RKO (cell line): Measurements from ENCODE around the gene TRAF1.
A peak's percentile ranks its signal among the peaks of the same experiment; 100 is the strongest.

Experiments
- DNase-seq: peaks from one replicate; pipeline ENCODE4 v3.0.0-alpha.2; 2016; ENCODE audit warnings: low spot score

The TRAF1 gene

DNA sequence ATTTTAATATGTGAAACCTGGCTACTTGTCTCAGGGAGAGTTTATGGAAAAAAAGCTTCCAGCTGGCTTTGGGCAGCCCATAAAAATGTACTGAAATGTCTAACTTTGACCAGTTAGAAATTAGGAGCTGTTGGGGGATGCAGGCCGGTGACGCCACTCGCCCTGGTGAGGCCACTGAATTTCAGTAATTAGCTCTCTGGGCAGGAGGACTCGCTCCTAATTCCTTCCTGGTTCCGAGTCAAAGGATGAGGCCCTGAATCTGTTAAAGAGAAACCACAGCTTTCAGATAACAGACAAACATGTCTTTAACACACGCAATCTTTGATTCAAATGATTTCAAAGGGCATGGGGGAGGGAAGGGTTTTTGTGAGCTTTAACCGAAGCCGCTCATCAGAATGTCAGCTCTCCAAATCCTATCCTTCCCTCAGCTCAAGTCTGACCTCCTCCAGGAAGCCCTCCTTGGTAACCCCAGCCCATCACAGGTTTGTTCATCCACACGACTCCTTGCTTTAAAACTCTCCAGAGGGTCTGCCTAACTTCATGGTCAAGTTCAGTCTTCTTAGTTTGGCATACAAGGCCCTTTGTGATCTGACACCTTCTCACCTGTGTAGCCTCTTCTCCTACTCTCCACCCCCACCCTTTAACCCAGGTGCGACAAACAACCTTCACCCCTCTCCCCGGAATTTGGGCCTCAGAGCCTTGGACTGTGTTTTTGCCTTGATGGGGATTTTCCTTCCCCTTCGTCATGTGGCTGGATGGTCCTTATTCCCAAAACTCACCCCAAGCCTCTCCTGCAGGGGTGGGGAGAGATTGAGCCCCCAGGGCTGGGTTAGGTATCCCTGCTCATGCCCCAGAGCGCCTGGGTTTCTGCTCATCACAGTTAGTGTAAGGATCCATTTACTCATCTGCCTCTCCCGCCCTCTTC is 36.0 kb downstream of the TRAF1 start:
- no peak for DNase-seq

DNA sequence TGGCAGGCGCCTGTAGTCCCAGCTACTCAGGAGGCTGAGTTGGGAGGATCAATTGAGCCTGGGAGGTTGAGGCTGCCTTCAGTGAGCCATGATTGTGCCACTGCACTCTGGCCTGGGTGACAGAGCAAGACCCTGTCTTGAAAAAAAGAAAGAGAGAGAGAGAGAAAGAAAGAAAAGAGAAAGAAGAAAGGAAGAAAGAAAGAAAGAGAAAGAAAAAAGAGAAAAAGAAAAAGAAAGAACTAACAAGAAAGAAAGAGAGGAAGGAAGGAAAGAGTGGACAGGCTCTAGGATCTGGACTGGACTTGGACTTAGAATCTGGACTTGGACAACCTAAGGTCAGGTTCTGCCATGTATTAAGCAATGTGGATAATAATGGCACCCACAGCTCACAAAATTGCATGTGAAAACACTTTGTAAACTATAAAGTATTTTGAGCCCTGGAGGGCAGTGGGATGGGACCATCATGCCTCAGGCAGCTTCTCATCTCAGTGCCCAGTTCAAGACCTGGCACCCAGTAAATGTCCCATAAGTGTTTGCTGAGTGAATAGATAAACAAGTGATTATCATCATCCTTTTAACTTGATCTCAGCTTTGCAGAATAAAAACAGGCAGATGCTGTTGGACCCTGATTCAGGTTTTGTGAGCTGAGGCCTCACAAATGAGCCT is 36.9 kb downstream of the TRAF1 start:
- DNase-seq, result no peak

DNA sequence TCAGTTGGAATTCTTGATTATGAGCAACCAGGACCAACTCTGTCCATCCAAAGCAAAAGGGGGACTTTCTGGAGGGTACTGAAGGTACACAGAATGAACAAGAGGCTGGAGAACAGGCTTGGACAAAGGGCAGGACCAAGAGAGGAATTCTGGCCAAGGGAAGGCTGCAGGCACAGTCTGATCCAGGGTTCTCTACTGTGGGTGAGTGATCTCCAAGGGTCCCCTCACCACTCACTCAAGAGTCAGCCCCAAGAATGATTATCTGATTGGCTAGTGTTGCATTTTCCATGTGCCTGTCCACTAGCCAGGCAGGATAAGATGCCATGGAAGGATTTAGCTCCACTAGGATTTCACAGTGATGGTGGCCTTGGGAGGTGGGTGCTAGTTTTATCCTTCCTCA is 38.0 kb downstream of the TRAF1 start:
- no peak for DNase-seq

DNA sequence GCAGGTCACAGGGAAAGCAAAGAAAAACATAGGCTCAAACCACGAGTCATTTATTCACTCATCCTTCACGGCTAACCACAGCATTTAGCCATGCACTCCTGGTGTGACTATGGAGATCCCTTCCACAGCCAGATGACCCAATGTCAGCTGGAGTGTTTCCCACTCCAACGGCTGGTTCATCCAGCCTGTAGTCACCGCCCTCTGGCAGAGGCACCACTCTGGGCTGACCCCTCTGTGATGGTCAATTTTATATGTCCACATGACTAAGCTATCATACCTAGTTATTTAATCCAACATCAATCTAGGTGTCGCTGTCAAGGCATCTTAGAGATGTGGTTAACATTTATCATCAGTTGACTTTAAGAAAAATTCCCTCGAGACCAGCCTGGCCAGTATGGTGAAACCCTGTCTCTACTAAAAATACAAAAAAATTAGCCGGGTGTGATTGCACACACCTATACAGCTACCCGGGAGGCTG is 40.1 kb downstream of the TRAF1 start:
- no peak for DNase-seq

DNA sequence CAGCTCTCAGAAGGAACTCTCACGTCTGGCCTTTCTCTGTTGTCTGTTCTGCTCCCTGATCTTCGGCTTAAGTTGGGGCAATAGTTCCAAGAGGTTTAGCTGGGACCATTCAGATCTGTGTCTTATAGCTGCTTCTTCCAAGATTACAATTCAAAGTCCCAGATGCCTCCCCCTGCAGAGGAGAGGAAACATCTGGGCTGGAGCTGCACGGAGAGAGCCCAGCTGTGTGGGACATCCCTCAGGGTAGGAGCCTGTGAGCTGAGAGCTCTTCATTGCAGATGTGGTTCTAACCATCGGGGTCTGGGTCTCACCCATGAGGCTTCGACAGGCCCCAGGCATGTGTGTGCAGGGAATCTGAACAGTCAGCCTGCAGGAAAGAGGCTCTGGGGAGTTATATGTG is 40.6 kb downstream of the TRAF1 start:
- no peak for DNase-seq

DNA sequence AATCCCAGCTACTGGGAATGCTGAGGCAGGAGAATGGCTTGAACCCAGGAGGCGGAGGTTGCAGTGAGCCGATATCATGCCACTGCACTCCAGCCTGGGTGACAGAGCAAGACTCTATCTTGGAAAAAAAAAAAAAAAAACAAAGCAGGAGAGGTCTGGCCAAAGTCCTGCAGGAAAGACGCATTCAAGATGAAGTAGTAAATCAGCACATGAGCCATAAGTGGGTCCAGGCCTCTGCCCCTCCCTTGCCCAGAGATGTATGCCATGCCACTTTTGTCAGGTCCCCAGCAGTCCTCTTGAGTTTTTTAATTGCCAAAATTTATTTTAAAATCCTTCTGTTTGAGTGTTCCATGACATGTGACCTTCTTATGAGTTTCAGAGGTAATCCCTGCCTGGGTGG is 41.1 kb downstream of the TRAF1 start:
- DNase-seq, result no peak

DNA sequence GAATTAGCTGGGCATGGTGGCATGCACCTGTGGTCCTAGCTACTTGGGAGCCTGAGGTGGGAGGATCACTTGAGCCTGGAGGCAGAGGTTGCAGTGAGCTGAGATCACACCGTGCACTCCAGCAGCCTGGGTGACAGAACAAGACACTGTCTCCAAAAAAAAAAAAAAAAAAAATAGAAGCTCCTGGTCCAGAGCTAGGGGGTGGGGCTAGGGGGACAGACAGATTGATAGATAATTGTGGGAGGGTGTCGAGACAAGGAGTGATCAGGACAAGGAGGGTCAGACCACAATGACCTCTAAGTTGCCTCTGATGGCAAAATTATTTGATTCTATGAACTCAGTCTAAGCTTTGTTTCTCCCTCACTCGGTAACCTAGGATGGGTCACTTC is 43.0 kb downstream of the TRAF1 start:
- DNase-seq, result no peak

DNA sequence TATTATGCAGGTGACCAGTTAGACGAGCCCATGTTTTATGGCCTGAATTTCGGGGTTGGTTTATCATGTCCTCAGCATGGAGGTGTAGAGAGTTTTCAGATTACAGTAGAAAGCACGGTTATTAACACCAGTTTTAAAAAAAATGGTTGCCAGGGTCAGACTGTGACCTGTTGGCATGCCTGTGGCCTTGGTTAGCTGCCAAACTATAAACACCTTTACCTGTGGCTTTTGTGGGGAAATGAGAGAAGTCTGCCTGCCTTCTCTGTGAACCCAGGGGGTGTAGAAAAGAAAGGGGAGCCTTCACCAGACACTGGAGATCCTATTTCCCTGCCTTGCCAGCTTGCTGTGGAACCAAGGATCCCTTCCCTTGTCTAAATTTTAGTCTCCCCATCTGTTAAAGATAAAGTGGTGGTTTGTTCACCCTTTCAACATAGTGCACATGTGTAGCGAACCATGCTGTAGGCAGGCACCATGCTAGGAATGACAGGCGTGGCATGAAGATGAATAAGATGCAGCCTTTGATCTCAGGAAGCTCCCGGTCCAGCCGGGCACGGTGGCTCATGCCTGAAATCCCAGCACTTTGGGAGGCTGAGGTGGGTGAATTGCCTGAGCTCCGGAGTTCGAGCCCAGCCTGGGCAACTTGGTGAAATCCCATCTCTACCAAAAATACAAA is 43.5 kb downstream of the TRAF1 start:
- no peak for DNase-seq

DNA sequence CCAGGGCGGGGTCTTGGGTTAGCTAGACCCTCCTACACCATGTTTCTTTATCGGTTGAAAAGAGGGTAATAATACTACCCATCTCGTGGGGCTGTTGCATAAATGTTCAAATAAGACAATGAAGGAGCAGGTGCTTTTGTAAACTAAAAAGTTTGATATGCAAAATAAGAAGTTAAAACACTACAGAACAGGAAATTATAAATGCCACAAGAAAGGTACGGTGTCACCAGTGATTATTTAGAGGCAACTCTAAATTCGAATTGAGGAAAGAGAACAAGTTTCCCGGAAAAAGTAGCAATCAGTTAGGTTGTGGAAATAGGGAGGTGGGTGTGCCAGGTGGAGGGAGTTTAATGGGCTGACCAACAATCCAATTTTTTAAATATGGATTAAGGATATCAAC is 47.1 kb downstream of the TRAF1 start:
- DNase-seq, result no peak

DNA sequence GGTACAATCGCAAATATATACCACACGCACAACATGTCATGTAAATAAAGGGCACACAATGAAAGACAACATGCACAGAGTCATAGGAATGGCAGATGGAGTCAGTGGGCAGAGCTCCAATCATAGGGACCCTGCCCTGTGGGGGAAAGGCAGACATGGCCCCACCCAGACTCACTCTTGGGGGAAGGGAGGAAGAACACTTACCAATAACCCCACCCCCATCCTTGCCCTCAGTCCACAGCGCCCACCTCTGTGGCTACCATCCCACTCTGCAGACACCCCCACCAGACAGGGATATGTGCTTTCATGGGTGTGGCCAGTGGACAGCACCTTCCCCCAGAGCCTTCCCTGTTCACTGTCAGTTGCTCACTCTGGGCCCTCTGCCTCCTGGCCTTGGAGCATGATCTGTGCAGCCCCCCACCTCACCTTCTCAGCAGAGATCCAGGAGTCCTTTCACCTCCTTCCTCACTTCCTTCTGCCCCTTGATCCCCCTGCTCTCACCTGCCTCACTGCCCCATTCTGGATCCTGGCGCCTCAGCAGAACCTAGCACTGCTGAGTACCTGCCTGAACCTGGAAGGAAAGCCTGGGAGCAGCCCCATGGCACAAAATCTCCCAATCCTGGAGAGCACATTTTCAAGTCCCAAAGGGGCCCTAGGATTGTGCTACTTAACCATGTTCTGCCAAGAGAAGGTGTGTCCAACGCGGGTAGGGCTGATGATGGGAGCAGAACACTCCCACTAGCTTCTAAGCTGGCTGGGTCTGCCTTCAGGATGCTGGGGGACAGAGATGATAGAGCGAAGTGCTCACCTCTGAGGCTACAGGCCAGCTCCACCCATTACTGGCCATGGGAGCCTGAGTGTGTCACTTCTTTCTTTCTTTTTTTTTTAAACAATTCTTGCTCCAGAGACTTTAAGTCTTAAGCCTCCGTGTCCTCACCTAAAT is 48.1 kb downstream of the TRAF1 start:
- no peak for DNase-seq

DNA sequence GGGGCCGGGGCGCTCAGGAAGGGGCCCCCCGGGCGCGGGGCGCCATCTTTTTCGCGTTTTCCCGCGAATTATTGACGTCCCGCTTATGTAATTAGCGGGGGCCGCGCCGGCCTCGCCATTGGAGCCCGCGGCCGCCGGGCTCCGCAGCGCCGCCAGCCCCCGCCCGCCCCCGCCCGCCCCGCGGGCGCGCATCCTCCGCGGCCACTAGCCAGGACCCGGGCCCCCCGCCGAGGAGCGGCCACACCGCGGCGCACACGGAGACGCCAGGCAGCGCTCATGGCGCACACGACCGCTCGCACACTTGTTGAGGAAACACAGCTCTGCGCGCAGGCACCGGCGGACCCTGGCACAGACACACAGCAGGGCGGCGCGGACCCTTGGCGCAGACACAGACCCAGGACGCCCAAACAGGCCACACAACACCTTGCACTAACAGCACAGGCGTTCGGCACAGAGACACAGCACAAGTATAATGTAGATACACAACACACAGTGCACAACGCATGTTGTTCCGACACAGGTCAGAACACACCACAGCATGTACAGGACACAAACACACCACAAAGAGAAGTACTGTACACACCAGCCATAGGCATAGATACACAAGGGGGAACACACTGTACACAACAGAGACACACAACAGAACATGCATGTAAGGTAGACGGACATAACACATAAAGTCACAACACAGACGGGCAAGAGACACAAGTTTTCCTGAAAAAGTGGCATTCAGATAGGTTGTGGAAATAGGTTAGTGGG is 49.1 kb downstream of the TRAF1 start:
- peak; percentile 81 for DNase-seq

DNA sequence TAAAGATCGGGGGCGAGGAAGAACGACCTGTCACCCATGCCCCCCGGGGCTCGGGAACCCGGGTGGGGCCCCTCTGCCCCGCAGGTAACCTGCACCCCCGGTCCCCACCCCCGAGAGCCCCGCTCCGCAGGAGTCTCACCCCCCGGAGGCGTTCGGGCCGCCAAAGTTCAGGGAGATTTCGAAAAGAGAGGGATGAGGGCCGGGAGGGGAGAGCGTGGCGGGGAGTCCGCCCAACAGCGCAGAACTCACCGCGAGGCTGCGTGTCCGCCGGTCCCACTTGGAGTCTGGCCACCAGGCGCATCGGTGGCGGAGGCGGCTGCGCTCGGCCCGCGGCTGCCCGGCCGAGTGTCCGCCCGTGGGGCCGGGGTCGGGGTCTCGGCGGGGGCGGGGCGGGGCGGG is 49.8 kb downstream of the TRAF1 start, which contains the start of gene PHF19:
Gene PHF19, minus strand, starts transcription at position 347 of the 399 bp plus-strand sequence. CDS start 2,447 bp downstream, outside the sequence.
- DNase-seq, result peak; percentile 68

DNA sequence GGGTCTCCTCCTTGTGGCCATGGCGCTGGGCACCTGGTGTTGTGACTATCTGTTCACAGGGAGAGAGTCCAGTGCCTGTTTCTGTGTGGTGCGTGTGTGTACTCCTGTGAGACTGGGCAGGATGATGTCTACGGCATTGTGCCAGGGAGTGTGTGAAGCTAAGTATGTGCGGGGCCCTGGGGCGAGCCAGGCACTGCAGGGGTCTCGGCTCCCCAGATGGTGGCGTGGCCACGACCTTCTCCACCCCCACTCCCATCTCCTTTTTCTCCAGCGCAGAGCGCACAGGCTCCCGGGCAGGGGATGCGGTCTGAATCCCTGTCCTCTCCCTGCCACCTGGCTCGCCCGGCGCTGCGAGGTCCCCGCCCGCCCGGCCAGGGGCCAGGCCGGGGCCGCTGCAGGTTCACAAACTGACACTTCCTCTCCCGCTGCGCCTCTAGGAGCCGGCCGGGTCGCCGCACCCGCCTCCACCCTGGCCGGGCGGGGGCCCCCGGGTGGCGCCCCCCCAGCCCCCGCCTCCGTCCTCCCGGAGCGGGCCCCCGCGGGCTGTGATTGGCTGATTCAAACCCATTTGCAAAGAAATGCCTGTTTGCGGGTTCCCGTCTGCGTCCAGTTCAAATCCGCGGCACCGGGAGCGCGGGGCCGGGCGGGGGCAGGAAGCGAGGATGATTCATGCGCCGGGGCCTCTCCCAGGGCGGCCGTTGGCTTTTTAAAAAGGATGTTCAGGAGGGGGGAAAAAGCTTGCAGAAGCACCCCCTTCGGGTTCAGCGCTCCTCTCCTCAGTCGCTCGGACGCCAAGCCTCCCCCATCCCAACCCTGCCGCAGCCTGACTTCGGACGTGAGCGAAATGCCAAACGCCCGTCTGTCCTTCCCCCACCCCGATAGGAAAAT is 50.4 kb downstream of the TRAF1 start:
- peak; percentile 98 for DNase-seq

DNA sequence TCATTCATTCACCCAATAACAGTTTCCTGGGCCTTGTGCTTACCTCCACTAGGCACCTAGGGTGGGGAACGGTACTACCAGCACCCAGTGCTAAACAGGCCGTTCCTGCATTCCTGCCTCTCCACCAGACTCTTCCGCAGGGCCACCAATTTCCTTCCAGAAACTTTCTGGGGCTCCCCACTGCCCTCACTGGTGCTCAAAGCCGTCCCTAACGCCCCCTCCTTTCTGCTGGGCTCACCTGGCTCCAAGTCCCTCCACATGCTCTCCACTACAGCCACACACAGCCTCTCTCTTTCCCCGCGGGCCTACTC is 51.0 kb downstream of the TRAF1 start:
- no peak for DNase-seq

DNA sequence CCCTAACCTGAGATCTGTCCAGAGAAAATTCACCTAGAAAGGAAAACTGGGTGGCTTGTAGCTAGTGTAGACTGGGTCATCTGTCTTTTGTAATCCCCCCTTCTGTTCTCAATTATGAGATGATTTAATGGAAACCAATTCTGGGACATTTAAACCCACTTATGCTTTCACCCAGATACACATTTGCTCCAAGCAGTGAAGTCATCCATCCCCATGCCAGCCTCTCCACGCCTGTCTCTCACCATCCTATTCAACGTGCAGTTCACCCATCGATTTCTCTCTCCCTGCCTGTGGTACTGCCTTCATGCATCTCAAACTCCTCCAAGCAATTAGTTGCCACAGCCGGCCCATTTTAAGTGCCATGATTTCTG is 51.4 kb downstream of the TRAF1 start:
- DNase-seq, result no peak

DNA sequence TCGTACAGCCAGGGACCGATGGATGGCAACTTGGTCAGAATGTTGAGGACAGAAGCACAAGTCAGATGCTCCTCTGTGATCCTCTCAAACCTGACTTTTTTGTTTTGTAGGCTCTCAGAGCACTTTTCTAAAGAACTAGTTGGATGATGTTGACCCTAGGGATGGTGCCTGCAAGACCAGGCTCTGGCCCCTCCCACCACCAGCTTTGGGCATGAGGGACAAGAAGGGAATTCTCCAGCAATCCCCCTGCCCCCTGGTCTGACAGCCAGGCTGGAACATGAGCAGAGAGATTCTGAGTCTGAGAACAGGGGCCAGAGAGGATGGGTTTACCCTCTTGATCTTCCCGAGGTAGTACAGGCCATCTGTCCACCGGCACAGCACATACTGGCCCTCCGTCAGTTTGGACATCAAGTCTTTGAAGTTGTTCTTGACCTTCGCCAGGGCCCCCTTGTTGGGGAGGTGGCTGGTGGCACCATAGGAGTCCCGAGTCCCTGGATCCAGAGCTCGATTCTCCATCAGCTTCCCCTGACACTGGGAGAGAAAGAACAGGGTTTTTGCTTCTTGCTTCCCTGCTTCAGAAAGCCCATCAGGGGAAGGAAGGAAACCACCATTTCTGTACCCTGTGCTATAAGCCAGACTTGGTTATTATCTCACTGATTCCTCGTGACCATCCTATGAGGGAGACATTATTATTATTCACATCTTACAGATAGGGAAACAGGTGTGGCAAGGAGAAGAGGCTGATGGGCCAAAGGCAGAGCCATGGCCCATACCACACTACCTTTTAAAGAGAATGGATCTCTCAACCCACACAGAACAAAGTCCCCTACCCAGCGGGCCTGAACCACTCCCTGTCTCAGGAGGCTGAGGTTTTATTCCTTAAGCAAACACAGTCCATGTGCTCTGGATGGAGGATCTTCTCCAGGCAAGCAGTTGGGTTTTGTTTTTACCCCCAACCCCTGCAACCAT is 52.1 kb downstream of the TRAF1 start:
- DNase-seq, result no peak

DNA sequence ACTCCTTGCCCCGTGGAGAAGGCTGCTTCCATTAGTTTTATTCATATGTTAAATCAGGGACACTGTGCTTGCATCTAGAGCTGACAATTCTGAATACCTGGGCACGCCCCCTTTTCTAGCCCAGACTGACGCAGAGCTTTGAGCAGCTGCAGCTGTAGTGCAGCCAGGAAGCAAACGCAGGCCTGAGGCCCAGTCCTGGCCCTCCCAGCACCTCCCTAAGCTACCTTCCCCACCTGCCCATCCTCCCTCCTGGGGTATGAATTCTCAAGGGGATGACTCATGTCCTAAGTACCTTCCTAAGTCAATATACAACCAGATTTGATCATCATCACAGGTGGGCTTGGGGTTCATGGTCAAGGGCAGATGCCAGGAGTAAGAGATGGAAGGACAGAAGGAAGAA is 53.1 kb downstream of the TRAF1 start:
- DNase-seq, result no peak

DNA sequence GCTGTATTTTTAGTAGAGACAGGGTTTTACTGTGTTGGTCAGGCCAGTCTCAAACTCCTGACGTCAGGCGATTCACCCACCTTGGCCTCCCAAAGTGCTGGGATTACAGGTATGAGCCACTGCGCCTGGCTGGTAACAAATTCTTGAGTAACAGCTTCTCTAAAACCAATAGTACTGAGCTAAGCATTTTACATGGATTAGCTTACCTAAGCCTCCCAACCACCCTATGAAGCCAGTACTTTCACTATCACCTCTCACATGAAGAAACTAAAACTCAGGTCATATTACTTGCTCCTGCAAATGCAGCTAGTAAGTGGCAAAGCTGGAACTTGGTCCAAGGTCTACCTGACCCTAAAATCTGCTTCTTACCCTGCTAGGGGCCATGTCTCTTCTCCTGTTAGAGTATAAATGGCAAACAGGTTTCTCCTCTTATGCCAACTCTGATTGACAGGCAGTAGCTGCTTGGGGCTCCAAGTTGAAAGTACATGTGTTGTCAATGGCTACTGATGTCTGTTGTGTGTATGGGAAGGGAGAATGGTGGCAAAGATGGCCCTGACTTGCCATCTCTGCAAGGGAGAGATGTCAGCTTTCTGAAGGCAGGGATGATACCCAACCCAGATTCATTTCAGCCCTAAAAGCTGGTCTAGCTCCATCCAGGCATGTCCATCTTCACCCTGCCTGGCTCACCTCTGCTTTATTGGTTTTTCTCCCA is 53.6 kb downstream of the TRAF1 start:
- DNase-seq, result no peak
